Fibroblast of lung (primary cell): ENCODE data around the gene C7orf57. TPM values are rescaled to one million over a fixed set of nuclear protein-coding genes. Genes with fewer than 3 reads are reported as not detected.

Experiments
- DNase-seq, 2 donors: peaks; one replicate each; pipeline versions ENCODE4 v3.0.0 to v3.0.0-alpha.2; 2010; ENCODE audit warnings: low read depth in 2 of 2
- H2AFZ ChIP-seq: 2 replicates; pipeline ENCODE4 v1.5.1; 2012; ENCODE audit warnings: low read length, control low read depth, inconsistent platforms
- H3K27ac ChIP-seq: 2 replicates; pipeline ENCODE4 v1.5.1; 2011; ENCODE audit warnings: low read length, control low read depth; ENCODE audit not compliant: insufficient read depth
- H3K27me3 ChIP-seq: 2 replicates; pipeline ENCODE4 v1.5.1; 2011; ENCODE audit warnings: mild to moderate bottlenecking, low read length; ENCODE audit not compliant: control insufficient read depth, insufficient read depth
- H3K36me3 ChIP-seq: 2 replicates; pipeline ENCODE4 v1.5.1; 2011; ENCODE audit warnings: low read length; ENCODE audit not compliant: control insufficient read depth, insufficient read depth
- H3K4me1 ChIP-seq: 2 replicates; pipeline ENCODE4 v1.5.1; 2011; ENCODE audit warnings: low read length; ENCODE audit not compliant: control insufficient read depth, insufficient read depth; ENCODE audit errors: extremely low read depth
- H3K4me2 ChIP-seq: 2 replicates; pipeline ENCODE4 v1.5.1; 2011; ENCODE audit warnings: low read length, control low read depth; ENCODE audit not compliant: insufficient read depth; ENCODE audit errors: extremely low read depth
- H3K4me3 ChIP-seq, 4 experiments: fragments of 200-600 bp in 1 of 4; sonication (generic) in 1 of 4; replicated peaks in 1 of 4; 2 replicates each; pipeline ENCODE4 v1.5.1; 2011 to 2016; ENCODE audit warnings: low read length in 4 of 4, low read depth in 3 of 4, mild to moderate bottlenecking in 3 of 4, control low read depth in 2 of 4, inconsistent platforms in 1 of 4, mixed read lengths in 1 of 4; ENCODE audit not compliant: insufficient read depth in 1 of 4; ENCODE audit errors: control extremely low read depth in 1 of 4
- H3K79me2 ChIP-seq: 2 replicates; pipeline ENCODE4 v1.5.1; 2012; ENCODE audit warnings: mild to moderate bottlenecking, low read length, inconsistent platforms; ENCODE audit not compliant: control insufficient read depth, insufficient read depth
- H3K9ac ChIP-seq: 2 replicates; pipeline ENCODE4 v1.5.1; 2011; ENCODE audit warnings: mild to moderate bottlenecking, low read length, control low read depth; ENCODE audit not compliant: insufficient read depth
- H3K9me3 ChIP-seq: 2 replicates; pipeline ENCODE4 v1.5.1; 2012; ENCODE audit warnings: low read depth, low read length; ENCODE audit not compliant: control insufficient read depth, insufficient read depth
- H4K20me1 ChIP-seq: 2 replicates; pipeline ENCODE4 v1.5.1; 2011; ENCODE audit warnings: low read length; ENCODE audit not compliant: control insufficient read depth, insufficient read depth; ENCODE audit errors: extremely low read depth
- EZH2 ChIP-seq: IDR thresholded peaks from 2 replicates; pipeline ENCODE4 v1.5.1; 2012; ENCODE audit warnings: low read length, control low read depth, mild to moderate bottlenecking; ENCODE audit errors: missing control alignments
- polyA plus RNA-seq, 2 donors: library from polyadenylated mRNA; depleted of rRNA in 1 of 2; stranded (reverse) in 1 of 2; unstranded in 1 of 2; fragments of >200 nt; gene quantifications; 2 replicates each; pipeline ENCODE4 v1.2.1, GENCODE V29; 2011 to 2012; ENCODE audit warnings: missing spikeins in 1 of 2
- total RNA-seq: library from RNA; depleted of rRNA; stranded (reverse); fragments of >200 nt; gene quantifications from 2 replicates; pipeline ENCODE4 v1.2.1, GENCODE V29; 2014
- TF ChIP-seq, protein P1 (sequence below), 2 donors: IDR thresholded peaks in 1 of 2; conservative IDR thresholded peaks in 1 of 2; 1 replicate in 1 of 2; 2 replicates in 1 of 2; pipeline ENCODE4 v1.5.1; 2011 to 2012; ENCODE audit warnings: low read length in 2 of 2, control low read depth in 1 of 2, inconsistent platforms in 1 of 2, low read depth in 1 of 2, mild to moderate bottlenecking in 1 of 2

Gene C7orf57
- total and polyA plus RNA-seq, 2 donors (not counting 1 experiment from before 2014, with no cell fraction given): not detected

- Histone ChIP-seq H3K9ac (no peak overlapping the region), H3K27me3 (no peaks in the 10 kb centered on the region), H3K4me1 (no peaks in the 10 kb centered on the region), H3K79me2 (no peaks in the 10 kb centered on the region), H3K4me2 (no peak overlapping the region), H3K36me3 (peaks cover 20% of the 10 kb centered on the region), H3K4me3 (no peak overlapping the region), H4K20me1 (no peaks in the 10 kb centered on the region), H3K9me3 (no peaks in the 10 kb centered on the region), H3K27ac (no peak overlapping the region), H2AFZ (no peak overlapping the region)
- no peak for DNase-seq
- TF ChIP-seq EZH2: no peak
- TF ChIP-seq, protein P1, sequence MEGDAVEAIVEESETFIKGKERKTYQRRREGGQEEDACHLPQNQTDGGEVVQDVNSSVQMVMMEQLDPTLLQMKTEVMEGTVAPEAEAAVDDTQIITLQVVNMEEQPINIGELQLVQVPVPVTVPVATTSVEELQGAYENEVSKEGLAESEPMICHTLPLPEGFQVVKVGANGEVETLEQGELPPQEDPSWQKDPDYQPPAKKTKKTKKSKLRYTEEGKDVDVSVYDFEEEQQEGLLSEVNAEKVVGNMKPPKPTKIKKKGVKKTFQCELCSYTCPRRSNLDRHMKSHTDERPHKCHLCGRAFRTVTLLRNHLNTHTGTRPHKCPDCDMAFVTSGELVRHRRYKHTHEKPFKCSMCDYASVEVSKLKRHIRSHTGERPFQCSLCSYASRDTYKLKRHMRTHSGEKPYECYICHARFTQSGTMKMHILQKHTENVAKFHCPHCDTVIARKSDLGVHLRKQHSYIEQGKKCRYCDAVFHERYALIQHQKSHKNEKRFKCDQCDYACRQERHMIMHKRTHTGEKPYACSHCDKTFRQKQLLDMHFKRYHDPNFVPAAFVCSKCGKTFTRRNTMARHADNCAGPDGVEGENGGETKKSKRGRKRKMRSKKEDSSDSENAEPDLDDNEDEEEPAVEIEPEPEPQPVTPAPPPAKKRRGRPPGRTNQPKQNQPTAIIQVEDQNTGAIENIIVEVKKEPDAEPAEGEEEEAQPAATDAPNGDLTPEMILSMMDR (conservative IDR thresholded peaks at IDR 0.05 in 1 of 2, IDR thresholded peaks at IDR 0.05 in 1 of 2; ENCODE audit: low read depth in 1 of 2, low read length in 2 of 2): no peak
Observed at GRCh38 chr7:48105045-48105444, 69.7 kb downstream of the C7orf57 start.

DNA sequence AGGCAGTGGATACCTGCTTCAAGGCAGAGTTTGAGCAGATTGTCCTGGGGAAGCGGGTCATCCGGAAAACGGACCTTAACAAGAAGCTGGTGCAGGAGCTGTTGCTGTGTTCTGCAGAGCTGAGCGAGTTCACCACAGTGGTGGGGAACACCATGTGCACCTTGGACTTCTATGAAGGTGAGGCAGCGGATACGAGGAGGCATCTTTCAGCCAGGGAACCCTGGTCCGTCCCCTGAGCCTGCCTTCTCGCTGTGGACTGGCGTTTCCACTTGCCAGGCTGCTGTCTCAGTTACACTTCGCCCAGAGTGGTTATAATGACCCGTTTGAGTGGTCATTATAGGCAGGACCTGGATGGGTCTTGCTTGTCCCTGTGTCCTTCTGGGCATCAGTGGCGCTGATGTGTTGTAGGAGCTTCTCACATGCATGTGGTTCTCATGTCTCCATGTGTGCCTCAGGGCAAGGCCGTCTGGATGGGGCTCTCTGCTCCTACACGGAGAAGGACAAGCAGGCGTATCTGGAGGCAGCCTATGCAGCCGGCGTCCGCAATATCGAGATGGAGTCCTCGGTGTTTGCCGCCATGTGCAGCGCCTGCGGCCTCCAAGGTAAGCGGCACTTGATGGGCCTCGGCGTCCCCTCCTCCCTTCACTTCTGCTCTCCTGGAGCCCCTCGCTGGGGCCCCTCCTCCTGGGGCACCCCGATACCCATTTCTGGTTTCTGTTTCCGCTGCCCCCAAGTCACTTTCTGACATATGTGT is 71.7 kb downstream of the C7orf57 start:
- Histone ChIP-seq H3K36me3 (peaks cover 17% of the 10 kb centered on the region), H3K4me2 (no peak overlapping the region), H3K4me1 (no peaks in the 10 kb centered on the region), H2AFZ (no peak overlapping the region), H3K9me3 (no peaks in the 10 kb centered on the region), H4K20me1 (no peaks in the 10 kb centered on the region), H3K27me3 (no peaks in the 10 kb centered on the region), H3K9ac (no peak overlapping the region), H3K79me2 (no peaks in the 10 kb centered on the region), H3K4me3 (no peak overlapping the region), H3K27ac (no peak overlapping the region)
- DNase-seq: no peak
- TF ChIP-seq EZH2: no peak
- TF ChIP-seq, protein P1 (conservative IDR thresholded peaks at IDR 0.05 in 1 of 2, IDR thresholded peaks at IDR 0.05 in 1 of 2; ENCODE audit: low read depth in 1 of 2, low read length in 2 of 2): no peak

DNA sequence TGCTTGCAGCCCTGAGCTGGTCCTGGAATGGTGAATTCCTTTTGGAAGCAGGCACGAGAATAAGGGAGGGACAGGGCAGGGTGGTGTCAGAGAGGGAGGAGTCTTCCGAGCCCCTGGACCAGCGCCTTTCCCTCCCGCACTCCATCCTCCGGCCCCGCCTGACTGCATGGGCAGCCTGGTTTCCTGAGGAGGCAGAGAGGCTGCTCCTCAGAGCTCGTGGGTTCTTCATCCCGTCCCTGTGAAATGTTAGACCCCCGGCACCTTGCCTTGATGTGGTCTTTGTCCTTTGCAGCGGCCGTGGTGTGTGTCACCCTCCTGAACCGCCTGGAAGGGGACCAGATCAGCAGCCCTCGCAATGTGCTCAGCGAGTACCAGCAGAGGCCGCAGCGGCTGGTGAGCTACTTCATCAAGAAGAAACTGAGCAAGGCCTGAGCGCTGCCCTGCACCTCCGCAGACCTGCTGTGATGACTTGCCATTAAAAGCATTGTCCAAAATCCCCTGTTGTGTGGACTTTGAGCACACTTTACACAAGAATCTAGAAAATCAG is 72.7 kb downstream of the C7orf57 start:
- Histone ChIP-seq H3K27ac (no peak overlapping the region), H3K79me2 (no peaks in the 10 kb centered on the region), H2AFZ (no peak overlapping the region), H3K36me3 (peaks cover 13% of the 10 kb centered on the region), H3K27me3 (no peaks in the 10 kb centered on the region), H3K9me3 (no peaks in the 10 kb centered on the region), H3K4me3 (no peak overlapping the region), H4K20me1 (no peaks in the 10 kb centered on the region), H3K4me2 (no peak overlapping the region), H3K4me1 (peaks cover 2% of the 10 kb centered on the region), H3K9ac (no peak overlapping the region)
- TF ChIP-seq, protein P1 (conservative IDR thresholded peaks at IDR 0.05 in 1 of 2, IDR thresholded peaks at IDR 0.05 in 1 of 2; ENCODE audit: low read depth in 1 of 2, low read length in 2 of 2): no peak
- TF ChIP-seq EZH2: no peak
- DNase-seq: no peak
